H7 (cell line): Measurements from ENCODE around the gene GLCCI1. TPM values are rescaled to one million over a fixed set of nuclear protein-coding genes. Genes with fewer than 3 reads are reported as not detected.
A peak's percentile ranks its signal among the peaks of the same experiment; 100 is the strongest.

Experiments used
- DNase-seq: peaks from one replicate; pipeline ENCODE4 v3.0.0; 2012
- H3K27me3 ChIP-seq: 2 replicates; pipeline ENCODE4 v1.6.0; 2011; ENCODE audit warnings: mild to moderate bottlenecking, low read length; ENCODE audit not compliant: control insufficient read depth, insufficient read depth
- H3K36me3 ChIP-seq: replicated peaks from 2 replicates; pipeline ENCODE4 v1.5.1; 2011; ENCODE audit warnings: low read length; ENCODE audit not compliant: control insufficient read depth, insufficient read depth
- H3K4me3 ChIP-seq: 2 replicates; pipeline ENCODE4 v1.5.1; 2011; ENCODE audit warnings: low read depth, mild to moderate bottlenecking, control low read depth, low read length, moderate library complexity; ENCODE audit not compliant: insufficient read depth
- total RNA-seq: library from RNA; depleted of rRNA; stranded (reverse); fragments of >200 nt; shearing (Covaris generic); gene quantifications from 2 replicates; pipeline ENCODE4 v1.2.3, GENCODE V29; 2014; rRNA removed

Gene GLCCI1
- 8.9 and 12.5 TPM in 2 replicates for total RNA-seq

GRCh38 chr7:7968544-7969305, at the start of gene GLCCI1:
GLCCI1 (plus strand) TSS chr7:7968796; CDS start chr7:7969351, 555 bp downstream.
- peak within 1 kb of the TSS; percentile 89 for H3K4me3 ChIP-seq
- no peaks in the 10 kb centered on the region for H3K36me3 ChIP-seq
- DNase-seq: peak; percentile 94
- no peaks in the 10 kb centered on the region for H3K27me3 ChIP-seq

- no peaks in the 10 kb centered on the region for H3K27me3 ChIP-seq
- H3K36me3 ChIP-seq: no peaks in the 10 kb centered on the region
- no peak overlapping the region for H3K4me3 ChIP-seq
- no peak for DNase-seq
Observed at GRCh38 chr7:7919449-7919945, 49.1 kb upstream of the GLCCI1 start.

GRCh38 chr7:7920056-7920455, 48.5 kb upstream of the GLCCI1 start:
- Histone ChIP-seq H3K4me3 (no peak overlapping the region), H3K27me3 (no peaks in the 10 kb centered on the region), H3K36me3 (no peaks in the 10 kb centered on the region)
- no peak for DNase-seq

GRCh38 chr7:7920481-7920880, 48.1 kb upstream of the GLCCI1 start:
- Histone ChIP-seq H3K27me3 (no peaks in the 10 kb centered on the region), H3K4me3 (no peak overlapping the region), H3K36me3 (no peaks in the 10 kb centered on the region)
- DNase-seq: no peak

GRCh38 chr7:7921830-7922229, 46.8 kb upstream of the GLCCI1 start:
- no peak for DNase-seq
- Histone ChIP-seq H3K36me3 (no peaks in the 10 kb centered on the region), H3K4me3 (no peak overlapping the region), H3K27me3 (no peaks in the 10 kb centered on the region)

- H3K4me3 ChIP-seq: no peak overlapping the region
- no peaks in the 10 kb centered on the region for H3K36me3 ChIP-seq
- no peak for DNase-seq
- H3K27me3 ChIP-seq: no peaks in the 10 kb centered on the region
Observed at GRCh38 chr7:7922684-7923385, 45.8 kb upstream of the GLCCI1 start.

- H3K36me3 ChIP-seq: no peaks in the 10 kb centered on the region
- H3K27me3 ChIP-seq: no peaks in the 10 kb centered on the region
- no peak for DNase-seq
- H3K4me3 ChIP-seq: no peak overlapping the region
Observed at GRCh38 chr7:7923818-7924217, 44.8 kb upstream of the GLCCI1 start.

- no peak for DNase-seq
- no peaks in the 10 kb centered on the region for H3K27me3 ChIP-seq
- no peaks in the 10 kb centered on the region for H3K36me3 ChIP-seq
- no peak overlapping the region for H3K4me3 ChIP-seq
Observed at GRCh38 chr7:7924303-7924702, 44.3 kb upstream of the GLCCI1 start.

- Histone ChIP-seq H3K4me3 (no peak overlapping the region), H3K36me3 (no peaks in the 10 kb centered on the region), H3K27me3 (no peaks in the 10 kb centered on the region)
- DNase-seq: no peak
Observed at GRCh38 chr7:7931626-7932025, 37.0 kb upstream of the GLCCI1 start.

- no peaks in the 10 kb centered on the region for H3K36me3 ChIP-seq
- no peak for DNase-seq
- H3K27me3 ChIP-seq: no peaks in the 10 kb centered on the region
- H3K4me3 ChIP-seq: no peak overlapping the region
Observed at GRCh38 chr7:7932553-7932952, 36.0 kb upstream of the GLCCI1 start.

- DNase-seq: no peak
- no peak overlapping the region for H3K4me3 ChIP-seq
- H3K36me3 ChIP-seq: no peaks in the 10 kb centered on the region
Observed at GRCh38 chr7:7933915-7934526, 34.6 kb upstream of the GLCCI1 start.

GRCh38 chr7:7934945-7935344, 33.7 kb upstream of the GLCCI1 start:
- H3K27me3 ChIP-seq: no peaks in the 10 kb centered on the region
- H3K36me3 ChIP-seq: no peaks in the 10 kb centered on the region
- no peak overlapping the region for H3K4me3 ChIP-seq
- DNase-seq: no peak

More at GRCh38 chr7:7933915-7934526, 34.6 kb upstream of the GLCCI1 start:
- no peaks in the 10 kb centered on the region for H3K27me3 ChIP-seq

- Histone ChIP-seq H3K36me3 (no peaks in the 10 kb centered on the region), H3K4me3 (no peak overlapping the region), H3K27me3 (no peaks in the 10 kb centered on the region)
- no peak for DNase-seq
Observed at GRCh38 chr7:7938471-7938870, 30.1 kb upstream of the GLCCI1 start.

- no peak overlapping the region for H3K4me3 ChIP-seq
- no peak for DNase-seq
- H3K27me3 ChIP-seq: no peaks in the 10 kb centered on the region
- no peaks in the 10 kb centered on the region for H3K36me3 ChIP-seq
Observed at GRCh38 chr7:7943951-7944350, 24.6 kb upstream of the GLCCI1 start.
